CD4-positive, alpha-beta T cell treated with Interleukin-10 for 1 hour (primary cell): ENCODE results near the gene ATP5IF1.

Experiments
- DNase-seq: peaks from one replicate; pipeline ENCODE4 v3.0.0-alpha.2; 2020

ATP5IF1 gene

GRCh38 chr1:28267633-28268032 lies 31.7 kb downstream of the ATP5IF1 start:
- no peak for DNase-seq

- no peak for DNase-seq
Measured at GRCh38 chr1:28269529-28269928, 33.6 kb downstream of the ATP5IF1 start.

GRCh38 chr1:28272215-28272852 lies 36.4 kb downstream of the ATP5IF1 start:
- DNase-seq, result no peak

GRCh38 chr1:28273216-28273860 lies 37.4 kb downstream of the ATP5IF1 start:
- DNase-seq, result no peak

GRCh38 chr1:28278763-28279162 lies 42.8 kb downstream of the ATP5IF1 start:
- no peak for DNase-seq

GRCh38 chr1:28279721-28280120 lies 43.8 kb downstream of the ATP5IF1 start:
- DNase-seq, result no peak

- no peak for DNase-seq
Measured at GRCh38 chr1:28280501-28280900, 44.6 kb downstream of the ATP5IF1 start.

- no peak for DNase-seq
Measured at GRCh38 chr1:28280977-28281381, 45.1 kb downstream of the ATP5IF1 start.

- no peak for DNase-seq
Measured at GRCh38 chr1:28281608-28282425, 45.9 kb downstream of the ATP5IF1 start.

- DNase-seq, result no peak
Measured at GRCh38 chr1:28282426-28283407, 46.8 kb downstream of the ATP5IF1 start.

GRCh38 chr1:28286111-28286510 lies 50.2 kb downstream of the ATP5IF1 start:
- no peak for DNase-seq
